ENCODE results near the gene AKAP6.

The AKAP6 gene, protein sequence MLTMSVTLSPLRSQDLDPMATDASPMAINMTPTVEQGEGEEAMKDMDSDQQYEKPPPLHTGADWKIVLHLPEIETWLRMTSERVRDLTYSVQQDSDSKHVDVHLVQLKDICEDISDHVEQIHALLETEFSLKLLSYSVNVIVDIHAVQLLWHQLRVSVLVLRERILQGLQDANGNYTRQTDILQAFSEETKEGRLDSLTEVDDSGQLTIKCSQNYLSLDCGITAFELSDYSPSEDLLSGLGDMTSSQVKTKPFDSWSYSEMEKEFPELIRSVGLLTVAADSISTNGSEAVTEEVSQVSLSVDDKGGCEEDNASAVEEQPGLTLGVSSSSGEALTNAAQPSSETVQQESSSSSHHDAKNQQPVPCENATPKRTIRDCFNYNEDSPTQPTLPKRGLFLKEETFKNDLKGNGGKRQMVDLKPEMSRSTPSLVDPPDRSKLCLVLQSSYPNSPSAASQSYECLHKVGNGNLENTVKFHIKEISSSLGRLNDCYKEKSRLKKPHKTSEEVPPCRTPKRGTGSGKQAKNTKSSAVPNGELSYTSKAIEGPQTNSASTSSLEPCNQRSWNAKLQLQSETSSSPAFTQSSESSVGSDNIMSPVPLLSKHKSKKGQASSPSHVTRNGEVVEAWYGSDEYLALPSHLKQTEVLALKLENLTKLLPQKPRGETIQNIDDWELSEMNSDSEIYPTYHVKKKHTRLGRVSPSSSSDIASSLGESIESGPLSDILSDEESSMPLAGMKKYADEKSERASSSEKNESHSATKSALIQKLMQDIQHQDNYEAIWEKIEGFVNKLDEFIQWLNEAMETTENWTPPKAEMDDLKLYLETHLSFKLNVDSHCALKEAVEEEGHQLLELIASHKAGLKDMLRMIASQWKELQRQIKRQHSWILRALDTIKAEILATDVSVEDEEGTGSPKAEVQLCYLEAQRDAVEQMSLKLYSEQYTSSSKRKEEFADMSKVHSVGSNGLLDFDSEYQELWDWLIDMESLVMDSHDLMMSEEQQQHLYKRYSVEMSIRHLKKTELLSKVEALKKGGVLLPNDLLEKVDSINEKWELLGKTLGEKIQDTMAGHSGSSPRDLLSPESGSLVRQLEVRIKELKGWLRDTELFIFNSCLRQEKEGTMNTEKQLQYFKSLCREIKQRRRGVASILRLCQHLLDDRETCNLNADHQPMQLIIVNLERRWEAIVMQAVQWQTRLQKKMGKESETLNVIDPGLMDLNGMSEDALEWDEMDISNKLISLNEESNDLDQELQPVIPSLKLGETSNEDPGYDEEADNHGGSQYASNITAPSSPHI (N-terminal part only)

DNA sequence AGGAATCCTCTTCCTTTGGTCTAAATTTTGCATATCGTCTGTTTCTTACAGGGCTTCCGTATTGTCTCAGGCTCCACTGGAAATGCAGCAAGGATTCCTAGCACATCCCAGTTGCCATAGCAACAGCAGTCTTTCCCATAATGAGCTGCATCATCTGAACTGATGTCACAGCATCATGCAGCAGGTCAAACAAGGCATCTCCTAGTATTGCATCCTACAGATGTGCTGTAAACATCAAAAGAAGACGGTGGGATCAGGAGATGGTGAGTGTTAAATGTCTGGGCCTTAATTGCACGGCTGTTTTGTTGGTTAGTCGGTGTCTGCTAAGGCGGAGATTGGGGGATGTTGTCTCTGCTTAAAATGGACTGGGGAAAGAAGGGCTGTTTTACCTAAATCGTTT, at the start of gene AKAP6:
Gene AKAP6, plus strand, starts transcription at position 153 of the 400 bp plus-strand sequence. CDS start 104,196 bp downstream, outside the sequence.
- H3K4me3 ChIP-seq (ENCODE audit: low read length), result no peak within 1 kb of the TSS
- TF ChIP-seq ZNF274 (IDR thresholded peaks at IDR 0.05; ENCODE audit: low read depth, low read length), result no peak

DNA sequence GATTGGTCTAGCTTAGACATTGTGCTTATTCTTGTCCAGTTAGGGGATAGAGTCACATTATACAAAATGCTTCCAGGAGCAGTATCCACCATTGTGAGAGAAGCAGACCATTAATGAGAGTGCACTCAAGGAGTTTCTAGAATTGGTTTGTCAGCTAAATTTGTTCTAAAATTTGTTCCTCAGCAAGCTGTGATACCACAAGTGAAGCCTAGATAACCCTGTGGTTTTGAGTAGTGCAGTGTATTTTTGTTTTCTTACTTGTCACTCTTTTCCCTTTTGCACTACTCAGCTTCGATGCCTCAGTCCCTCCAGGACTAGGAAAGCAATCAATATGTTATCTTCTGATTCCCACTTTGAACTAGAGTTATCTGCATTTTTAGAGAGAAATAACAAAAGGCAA, 42.5 kb upstream of the AKAP6 start:
- H3K4me3 ChIP-seq (ENCODE audit: low read length), result no peak overlapping the region
- no peak for TF ChIP-seq ZNF274 (IDR thresholded peaks at IDR 0.05; ENCODE audit: low read depth, low read length)

DNA sequence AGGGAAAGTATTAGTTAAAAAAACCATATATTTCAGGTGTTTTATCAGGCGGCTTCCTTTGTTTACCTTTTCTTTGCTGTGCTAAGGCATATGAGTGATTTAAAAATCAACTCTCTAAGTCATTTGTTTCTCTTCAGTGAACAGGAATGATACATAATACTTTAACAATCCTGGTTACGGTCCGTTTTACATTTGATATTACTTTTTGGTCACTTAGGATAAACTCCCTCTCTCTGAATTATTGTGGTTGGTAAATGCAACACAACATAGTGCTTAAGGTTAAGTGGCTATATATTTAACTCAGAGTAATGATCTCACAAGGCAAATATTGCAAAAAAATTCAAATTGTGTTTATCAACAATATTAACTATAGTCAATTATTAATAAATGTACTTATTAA, 32.7 kb upstream of the AKAP6 start:
- H3K4me3 ChIP-seq (ENCODE audit: low read length), result no peak overlapping the region
- TF ChIP-seq ZNF274 (IDR thresholded peaks at IDR 0.05; ENCODE audit: low read depth, low read length), result no peak

DNA sequence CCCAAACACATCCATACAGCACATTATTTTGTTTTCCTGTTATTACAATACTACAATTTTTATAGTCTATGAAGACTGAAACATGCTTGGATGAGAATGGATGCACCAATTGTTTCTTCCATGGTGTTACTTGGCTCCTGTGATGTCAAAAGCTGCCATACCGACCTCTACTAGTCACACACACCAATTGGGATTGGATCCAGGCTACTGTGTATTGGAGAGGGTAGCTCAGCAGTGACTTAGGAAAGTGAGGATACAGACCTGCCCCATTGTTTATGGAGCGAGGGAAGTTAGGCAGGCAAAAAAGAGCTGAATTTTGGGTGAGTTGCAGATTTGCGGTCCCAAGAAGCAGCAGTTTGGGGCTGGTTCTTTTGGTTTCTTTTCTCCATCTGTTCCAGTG, 30.8 kb upstream of the AKAP6 start:
- TF ChIP-seq ZNF274 (IDR thresholded peaks at IDR 0.05; ENCODE audit: low read depth, low read length), result no peak
- no peak overlapping the region for H3K4me3 ChIP-seq (ENCODE audit: low read length)

DNA sequence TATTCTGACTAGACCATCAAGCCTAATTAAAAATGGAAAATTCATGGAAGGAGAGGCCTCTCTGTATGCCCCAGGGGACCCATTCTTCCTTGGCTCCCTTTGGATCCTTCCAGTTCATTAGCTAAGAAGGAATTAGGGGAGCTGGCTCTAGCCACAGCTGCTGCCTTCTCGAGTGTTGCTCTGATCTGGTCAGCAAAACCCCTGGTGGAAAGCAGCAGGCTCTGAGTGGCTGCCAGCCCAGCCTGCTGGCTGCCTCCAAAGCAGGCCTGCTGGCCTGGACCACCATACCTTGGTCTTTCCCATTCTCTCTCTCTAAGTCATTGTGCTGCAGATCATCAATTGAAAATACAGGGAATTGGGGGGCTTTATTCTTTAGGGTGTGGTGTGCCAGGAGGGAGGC, 29.0 kb upstream of the AKAP6 start:
- H3K4me3 ChIP-seq (ENCODE audit: low read length), result no peak overlapping the region
- TF ChIP-seq ZNF274 (IDR thresholded peaks at IDR 0.05; ENCODE audit: low read depth, low read length), result no peak

DNA sequence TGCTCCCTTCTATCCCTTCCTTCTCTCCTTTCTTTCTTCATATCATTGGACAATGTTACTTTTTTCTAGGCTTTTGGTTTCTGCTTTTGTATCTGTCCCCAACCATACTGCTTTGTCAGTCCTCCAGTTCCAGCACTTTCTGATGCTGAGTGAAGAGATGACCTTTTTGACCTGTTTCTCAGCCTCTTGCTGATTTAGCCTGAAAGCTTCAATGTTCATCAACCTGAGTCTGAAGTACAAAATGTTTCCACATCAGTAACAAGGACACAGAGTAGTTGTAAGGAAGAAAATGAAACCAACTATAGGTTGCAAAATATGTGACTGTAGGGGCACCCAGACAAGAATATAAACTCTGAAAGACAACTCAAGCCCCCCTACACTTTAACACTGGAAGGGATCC, 25.2 kb upstream of the AKAP6 start:
- TF ChIP-seq ZNF274 (IDR thresholded peaks at IDR 0.05; ENCODE audit: low read depth, low read length), result no peak
- no peak overlapping the region for H3K4me3 ChIP-seq (ENCODE audit: low read length)

DNA sequence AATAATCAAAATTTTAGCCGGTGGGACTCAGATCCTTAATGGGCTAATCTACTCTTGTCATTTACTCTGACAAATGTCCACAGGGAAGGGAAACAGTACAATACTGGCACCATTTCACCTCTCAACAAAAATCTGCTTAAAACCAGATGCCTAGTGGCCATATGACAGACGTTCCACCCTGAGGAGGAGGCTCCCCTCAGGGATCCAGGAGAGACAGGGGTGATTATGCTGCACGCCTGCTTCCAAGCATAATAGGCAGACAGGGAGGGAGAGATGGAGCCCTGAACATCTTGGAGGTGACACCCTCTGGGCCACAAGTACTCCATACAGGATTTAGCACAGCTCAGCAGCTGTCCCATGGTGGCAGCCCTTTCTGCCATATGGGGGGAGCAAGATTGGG, 24.8 kb upstream of the AKAP6 start:
- no peak overlapping the region for H3K4me3 ChIP-seq (ENCODE audit: low read length)
- no peak for TF ChIP-seq ZNF274 (IDR thresholded peaks at IDR 0.05; ENCODE audit: low read depth, low read length)

DNA sequence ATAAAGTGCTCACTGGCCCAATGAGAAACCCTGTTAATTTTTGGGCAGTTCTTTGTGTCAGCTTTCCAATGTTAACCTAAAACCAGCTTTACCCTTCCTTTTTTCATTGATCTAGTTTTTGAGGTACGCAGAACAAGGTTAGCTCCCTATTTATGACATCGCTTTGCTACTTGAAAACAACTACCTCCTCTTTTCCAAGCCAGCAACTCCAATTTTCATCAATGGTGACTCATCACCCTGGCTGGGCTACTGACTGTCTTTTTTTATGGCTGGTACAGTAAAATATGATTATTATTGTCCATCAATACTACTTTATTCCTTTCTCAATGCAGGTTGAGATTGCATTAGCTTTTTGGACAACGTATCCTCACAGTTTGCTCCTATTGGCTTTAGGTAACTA, 22.5 kb upstream of the AKAP6 start:
- TF ChIP-seq ZNF274 (IDR thresholded peaks at IDR 0.05; ENCODE audit: low read depth, low read length), result no peak
- H3K4me3 ChIP-seq (ENCODE audit: low read length), result no peak overlapping the region

DNA sequence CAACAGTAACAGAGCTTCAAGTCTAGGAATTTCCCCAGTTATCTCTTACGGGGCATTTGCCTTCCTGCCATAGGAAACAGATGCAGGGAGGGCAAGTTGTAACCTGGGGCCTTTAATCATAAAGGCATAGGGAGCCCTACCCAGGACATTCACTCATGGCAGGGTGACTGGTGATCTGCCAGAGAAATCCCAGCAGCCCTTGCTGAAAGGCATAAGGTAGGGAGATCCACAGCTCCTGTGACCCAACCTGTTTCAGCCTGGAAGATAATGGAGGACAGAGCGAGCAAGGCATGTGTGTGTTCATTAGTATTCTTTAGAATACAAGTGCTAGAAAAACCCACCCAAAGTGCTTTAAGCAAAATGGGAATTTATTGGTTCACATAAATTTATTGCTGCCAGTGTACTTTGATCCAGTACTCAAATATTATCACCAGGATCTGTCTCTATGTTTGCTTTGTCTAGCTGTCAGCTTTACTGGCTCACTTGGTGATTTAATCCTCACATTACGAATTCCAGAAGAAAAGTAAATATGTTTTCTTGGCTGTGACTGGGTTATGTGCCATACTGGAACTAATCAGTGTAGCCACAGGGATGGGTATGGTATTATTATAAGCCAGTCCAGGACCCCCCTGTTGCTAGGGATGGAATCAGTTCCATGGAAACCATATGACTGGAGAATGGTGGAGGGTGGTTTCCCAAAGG, 21.1 kb upstream of the AKAP6 start:
- no peak overlapping the region for H3K4me3 ChIP-seq (ENCODE audit: low read length)
- no peak for TF ChIP-seq ZNF274 (IDR thresholded peaks at IDR 0.05; ENCODE audit: low read depth, low read length)

DNA sequence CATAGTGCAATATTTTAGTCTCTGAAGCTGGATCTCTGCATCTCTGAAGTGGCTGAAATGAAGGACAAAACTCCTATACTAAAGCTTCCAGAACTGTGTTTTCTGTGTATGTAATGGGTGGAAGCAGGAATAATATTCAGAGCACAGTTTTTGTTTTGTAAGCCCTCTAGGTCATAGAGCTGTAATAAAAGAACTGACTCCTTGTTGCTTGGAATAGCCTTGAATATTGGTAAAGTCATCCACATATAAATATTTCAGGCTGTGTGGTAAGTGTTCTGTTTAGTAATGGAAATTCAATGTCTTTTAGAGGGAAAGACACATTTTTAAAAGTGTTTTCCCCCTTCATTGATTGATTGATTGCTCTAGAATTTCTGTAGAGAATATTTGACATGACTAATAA, 18.2 kb upstream of the AKAP6 start:
- TF ChIP-seq ZNF274 (IDR thresholded peaks at IDR 0.05; ENCODE audit: low read depth, low read length), result no peak
- H3K4me3 ChIP-seq (ENCODE audit: low read length), result no peak overlapping the region

DNA sequence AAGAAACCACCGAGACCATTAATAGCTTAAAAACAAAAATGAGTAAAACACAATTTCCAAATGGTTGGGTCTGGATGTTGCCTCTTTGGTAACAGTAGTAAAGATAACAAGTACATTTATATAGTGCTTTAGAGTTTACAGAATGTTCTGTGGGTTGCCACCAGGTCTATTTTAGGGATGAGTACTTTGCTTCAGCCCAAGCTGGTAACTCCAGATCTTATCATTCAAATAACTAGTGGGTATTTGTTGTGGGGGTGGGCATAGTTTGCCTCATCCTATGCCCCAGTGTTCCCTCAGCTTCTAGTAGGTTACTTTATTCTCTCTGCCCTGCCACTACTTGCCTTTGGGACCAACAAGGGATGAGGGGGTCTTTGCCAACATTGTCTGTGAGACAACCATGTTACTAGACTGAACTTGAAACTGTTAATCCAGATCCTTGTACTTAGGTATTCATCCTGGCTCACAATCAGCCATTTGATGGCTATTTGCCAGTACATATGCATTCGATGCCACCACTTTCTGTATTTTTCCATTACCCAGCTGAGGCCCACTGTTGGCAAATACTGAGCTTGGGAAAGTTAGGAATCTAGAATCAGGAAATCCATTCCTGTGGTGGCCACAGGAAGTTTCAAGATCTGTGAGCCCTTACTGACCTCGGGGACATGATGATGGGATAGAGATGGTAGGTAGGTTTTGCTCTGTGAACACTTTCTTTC, 17.6 kb upstream of the AKAP6 start:
- no peak overlapping the region for H3K4me3 ChIP-seq (ENCODE audit: low read length)
- no peak for TF ChIP-seq ZNF274 (IDR thresholded peaks at IDR 0.05; ENCODE audit: low read depth, low read length)

DNA sequence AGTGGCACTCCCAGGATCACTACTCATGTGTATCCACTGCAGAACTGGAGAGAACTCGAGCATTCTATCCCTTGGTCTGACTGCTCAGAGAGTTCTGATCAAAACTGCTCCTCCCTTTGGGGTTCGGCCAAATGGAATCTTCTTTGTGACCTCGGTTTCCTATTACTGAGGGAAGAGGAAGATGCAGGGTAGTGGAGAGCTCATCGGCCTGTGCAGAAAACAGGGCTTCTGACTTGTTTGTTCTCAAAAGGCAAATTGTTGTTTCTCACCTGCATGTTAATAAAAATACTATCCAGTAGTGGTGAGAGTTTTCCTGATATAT, 17.1 kb upstream of the AKAP6 start:
- H3K4me3 ChIP-seq (ENCODE audit: low read length), result no peak overlapping the region
- no peak for TF ChIP-seq ZNF274 (IDR thresholded peaks at IDR 0.05; ENCODE audit: low read depth, low read length)

DNA sequence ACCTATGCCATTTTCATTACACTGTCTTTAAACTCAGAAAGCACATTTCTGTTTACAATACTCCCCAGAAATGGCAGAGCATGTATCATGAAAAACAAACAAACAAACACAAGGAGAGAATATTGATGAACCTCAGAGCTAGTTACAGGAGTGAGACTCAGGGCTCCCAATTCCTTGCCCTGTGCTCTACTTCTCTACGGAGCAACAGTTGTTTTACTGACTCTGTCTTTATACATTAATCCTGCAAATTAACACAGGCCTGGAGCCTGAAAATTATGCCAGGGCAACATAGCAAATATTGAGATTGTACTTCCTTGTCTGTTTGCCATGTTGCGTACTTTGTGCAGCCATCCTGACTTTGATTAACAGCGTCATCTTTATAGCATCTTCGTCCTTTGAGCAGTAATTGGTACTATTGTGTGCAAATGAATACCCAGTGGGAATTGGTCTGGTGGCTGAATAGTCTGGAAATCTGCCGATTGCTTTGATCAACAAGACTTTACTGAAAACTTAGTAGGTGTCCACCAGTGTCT, 15.2 kb upstream of the AKAP6 start:
- no peak overlapping the region for H3K4me3 ChIP-seq (ENCODE audit: low read length)
- no peak for TF ChIP-seq ZNF274 (IDR thresholded peaks at IDR 0.05; ENCODE audit: low read depth, low read length)
